ENCODE measurements around the gene RAPGEF1. TPM values are rescaled to one million over a fixed set of nuclear protein-coding genes. Genes with fewer than 3 reads are reported as not detected.

RAPGEF1 gene
- total RNA-seq, 1 experiment from 2014 or later = 6.1 TPM

GRCh38 chr9:131731237-131731636 lies 8.6 kb downstream of the RAPGEF1 start:
- DNase-seq = no peak
- H2AFZ ChIP-seq (ENCODE audit: low read length) = no peak overlapping the region
- H3K36me3 ChIP-seq (ENCODE audit: insufficient read depth, low read length) = no peaks in the 10 kb centered on the region
- peaks cover 60% of the 10 kb centered on the region for H4K20me1 ChIP-seq (ENCODE audit: insufficient read depth, low read depth, low read length)
- H3K4me1 ChIP-seq (ENCODE audit: low read length) = peaks cover 52% of the 10 kb centered on the region
- no peak overlapping the region for H3K4me3 ChIP-seq (ENCODE audit: low read length)
- no peaks in the 10 kb centered on the region for H3K27me3 ChIP-seq (ENCODE audit: low read length)
- no peak overlapping the region for H3K27ac ChIP-seq (ENCODE audit: low read length)
- H3K9me3 ChIP-seq (ENCODE audit: low read length) = no peaks in the 10 kb centered on the region
- H3K4me2 ChIP-seq (ENCODE audit: low read depth, low read length, poor library complexity, severe bottlenecking) = no peak overlapping the region
- H3K9ac ChIP-seq (ENCODE audit: low read length) = no peak overlapping the region
- H3K79me2 ChIP-seq (ENCODE audit: low read length) = no peaks in the 10 kb centered on the region
- no peaks in the 10 kb centered on the region for H3K9me2 ChIP-seq (replicated peaks; ENCODE audit: insufficient read depth, low read length)

- H4K20me1 ChIP-seq (ENCODE audit: insufficient read depth, low read depth, low read length) = peaks cover 56% of the 10 kb centered on the region
- peaks cover 64% of the 10 kb centered on the region for H3K4me1 ChIP-seq (ENCODE audit: low read length)
- no peaks in the 10 kb centered on the region for H3K27me3 ChIP-seq (ENCODE audit: low read length)
- no peaks in the 10 kb centered on the region for H3K79me2 ChIP-seq (ENCODE audit: low read length)
- peak overlapping the region; percentile 60 for H3K4me2 ChIP-seq (ENCODE audit: low read depth, low read length, poor library complexity, severe bottlenecking)
- peak overlapping the region; percentile 66 for H3K27ac ChIP-seq (ENCODE audit: low read length)
- no peaks in the 10 kb centered on the region for H3K36me3 ChIP-seq (ENCODE audit: insufficient read depth, low read length)
- H3K9me3 ChIP-seq (ENCODE audit: low read length) = no peaks in the 10 kb centered on the region
- peak overlapping the region; percentile 17; the same call in 1 of the 2 replicates for H3K9ac ChIP-seq (ENCODE audit: low read length)
- H2AFZ ChIP-seq (ENCODE audit: low read length) = no peak overlapping the region
- H3K4me3 ChIP-seq (ENCODE audit: low read length) = peak overlapping the region; percentile 40; the same call in 1 of the 2 replicates
- DNase-seq = peak; percentile 70
- H3K9me2 ChIP-seq (replicated peaks; ENCODE audit: insufficient read depth, low read length) = no peaks in the 10 kb centered on the region
Measured at GRCh38 chr9:131728961-131729360, 10.9 kb downstream of the RAPGEF1 start.

- Histone ChIP-seq H3K4me1 (ENCODE audit: low read length) (peaks cover 64% of the 10 kb centered on the region), H3K9me3 (ENCODE audit: low read length) (no peaks in the 10 kb centered on the region), H3K27me3 (ENCODE audit: low read length) (no peaks in the 10 kb centered on the region), H3K9me2 (replicated peaks; ENCODE audit: insufficient read depth, low read length) (no peaks in the 10 kb centered on the region), H3K4me3 (ENCODE audit: low read length) (peak overlapping the region; percentile 40), H4K20me1 (ENCODE audit: insufficient read depth, low read depth, low read length) (peaks cover 54% of the 10 kb centered on the region), H3K36me3 (ENCODE audit: insufficient read depth, low read length) (no peaks in the 10 kb centered on the region), H3K9ac (ENCODE audit: low read length) (peak overlapping the region; percentile 17; the same call in 1 of the 2 replicates), H3K27ac (ENCODE audit: low read length) (peak overlapping the region; percentile 66), H3K4me2 (ENCODE audit: low read depth, low read length, poor library complexity, severe bottlenecking) (peak overlapping the region; percentile 60), H3K79me2 (ENCODE audit: low read length) (no peaks in the 10 kb centered on the region), H2AFZ (ENCODE audit: low read length) (no peak overlapping the region)
- no peak for DNase-seq
Measured at GRCh38 chr9:131728546-131728910, 11.3 kb downstream of the RAPGEF1 start.

- Histone ChIP-seq H3K27ac (ENCODE audit: low read length) (peak overlapping the region; percentile 66), H3K9ac (ENCODE audit: low read length) (peak overlapping the region; percentile 28)
Measured at GRCh38 chr9:131727795-131728545, 11.9 kb downstream of the RAPGEF1 start.

GRCh38 chr9:131727184-131727759 lies 12.6 kb downstream of the RAPGEF1 start:
- no peak for DNase-seq
- Histone ChIP-seq H3K36me3 (ENCODE audit: insufficient read depth, low read length) (no peaks in the 10 kb centered on the region), H3K9me2 (replicated peaks; ENCODE audit: insufficient read depth, low read length) (no peaks in the 10 kb centered on the region), H3K9ac (ENCODE audit: low read length) (peak overlapping the region; percentile 28), H2AFZ (ENCODE audit: low read length) (no peak overlapping the region), H3K4me2 (ENCODE audit: low read depth, low read length, poor library complexity, severe bottlenecking) (peak overlapping the region; percentile 60), H3K27ac (ENCODE audit: low read length) (peak overlapping the region; percentile 66), H3K79me2 (ENCODE audit: low read length) (no peaks in the 10 kb centered on the region), H4K20me1 (ENCODE audit: insufficient read depth, low read depth, low read length) (peaks cover 52% of the 10 kb centered on the region), H3K4me1 (ENCODE audit: low read length) (peaks cover 64% of the 10 kb centered on the region), H3K27me3 (ENCODE audit: low read length) (no peaks in the 10 kb centered on the region), H3K9me3 (ENCODE audit: low read length) (no peaks in the 10 kb centered on the region), H3K4me3 (ENCODE audit: low read length) (peak overlapping the region; percentile 40)

More at GRCh38 chr9:131727795-131728545, 11.9 kb downstream of the RAPGEF1 start:
- Histone ChIP-seq H3K79me2 (ENCODE audit: low read length) (no peaks in the 10 kb centered on the region), H2AFZ (ENCODE audit: low read length) (no peak overlapping the region), H4K20me1 (ENCODE audit: insufficient read depth, low read depth, low read length) (peaks cover 51% of the 10 kb centered on the region), H3K4me1 (ENCODE audit: low read length) (peaks cover 64% of the 10 kb centered on the region), H3K4me3 (ENCODE audit: low read length) (peak overlapping the region; percentile 40), H3K4me2 (ENCODE audit: low read depth, low read length, poor library complexity, severe bottlenecking) (peak overlapping the region; percentile 60), H3K9me3 (ENCODE audit: low read length) (no peaks in the 10 kb centered on the region), H3K36me3 (ENCODE audit: insufficient read depth, low read length) (no peaks in the 10 kb centered on the region), H3K9me2 (replicated peaks; ENCODE audit: insufficient read depth, low read length) (no peaks in the 10 kb centered on the region), H3K27me3 (ENCODE audit: low read length) (no peaks in the 10 kb centered on the region)
- peak; percentile 88 for DNase-seq

- Histone ChIP-seq H3K4me3 (ENCODE audit: low read length) (0 out of 2 replicates have a peak overlapping the region, but pooled peaks have one; percentile 13), H3K4me2 (ENCODE audit: low read depth, low read length, poor library complexity, severe bottlenecking) (peak overlapping the region; percentile 45), H3K79me2 (ENCODE audit: low read length) (no peaks in the 10 kb centered on the region)
Measured at GRCh38 chr9:131724683-131725082, 15.2 kb downstream of the RAPGEF1 start.

GRCh38 chr9:131723632-131724031 lies 16.2 kb downstream of the RAPGEF1 start:
- peaks cover 45% of the 10 kb centered on the region; the same call in 1 of the 2 replicates for H4K20me1 ChIP-seq (ENCODE audit: insufficient read depth, low read depth, low read length)
- no peak overlapping the region for H3K27ac ChIP-seq (ENCODE audit: low read length)
- H2AFZ ChIP-seq (ENCODE audit: low read length) = no peak overlapping the region
- H3K36me3 ChIP-seq (ENCODE audit: insufficient read depth, low read length) = no peaks in the 10 kb centered on the region
- H3K79me2 ChIP-seq (ENCODE audit: low read length) = no peaks in the 10 kb centered on the region
- peaks cover 52% of the 10 kb centered on the region for H3K4me1 ChIP-seq (ENCODE audit: low read length)
- no peaks in the 10 kb centered on the region for H3K27me3 ChIP-seq (ENCODE audit: low read length)
- H3K9me3 ChIP-seq (ENCODE audit: low read length) = no peaks in the 10 kb centered on the region
- DNase-seq = no peak
- no peak overlapping the region for H3K4me3 ChIP-seq (ENCODE audit: low read length)
- no peak overlapping the region for H3K4me2 ChIP-seq (ENCODE audit: low read depth, low read length, poor library complexity, severe bottlenecking)
- no peaks in the 10 kb centered on the region for H3K9me2 ChIP-seq (replicated peaks; ENCODE audit: insufficient read depth, low read length)
- H3K9ac ChIP-seq (ENCODE audit: low read length) = no peak overlapping the region

More at GRCh38 chr9:131724683-131725082, 15.2 kb downstream of the RAPGEF1 start:
- no peak overlapping the region for H2AFZ ChIP-seq (ENCODE audit: low read length)
- no peak overlapping the region for H3K27ac ChIP-seq (ENCODE audit: low read length)
- peaks cover 51% of the 10 kb centered on the region for H3K4me1 ChIP-seq (ENCODE audit: low read length)
- H3K9me2 ChIP-seq (replicated peaks; ENCODE audit: insufficient read depth, low read length) = no peaks in the 10 kb centered on the region
- H3K36me3 ChIP-seq (ENCODE audit: insufficient read depth, low read length) = no peaks in the 10 kb centered on the region
- peaks cover 49% of the 10 kb centered on the region; the same call in 1 of the 2 replicates for H4K20me1 ChIP-seq (ENCODE audit: insufficient read depth, low read depth, low read length)
- no peaks in the 10 kb centered on the region for H3K27me3 ChIP-seq (ENCODE audit: low read length)
- no peak overlapping the region for H3K9ac ChIP-seq (ENCODE audit: low read length)
- no peaks in the 10 kb centered on the region for H3K9me3 ChIP-seq (ENCODE audit: low read length)
- peak; percentile 72 for DNase-seq

GRCh38 chr9:131722255-131722654 lies 17.6 kb downstream of the RAPGEF1 start:
- H3K79me2 ChIP-seq (ENCODE audit: low read length) = no peaks in the 10 kb centered on the region

More at GRCh38 chr9:131722255-131722654, 17.6 kb downstream of the RAPGEF1 start:
- no peaks in the 10 kb centered on the region for H3K27me3 ChIP-seq (ENCODE audit: low read length)
- H3K36me3 ChIP-seq (ENCODE audit: insufficient read depth, low read length) = no peaks in the 10 kb centered on the region
- no peaks in the 10 kb centered on the region for H3K9me3 ChIP-seq (ENCODE audit: low read length)
- no peak for DNase-seq
- H3K4me3 ChIP-seq (ENCODE audit: low read length) = no peak overlapping the region
- no peak overlapping the region for H2AFZ ChIP-seq (ENCODE audit: low read length)
- peaks cover 40% of the 10 kb centered on the region; the same call in 1 of the 2 replicates for H4K20me1 ChIP-seq (ENCODE audit: insufficient read depth, low read depth, low read length)
- H3K4me2 ChIP-seq (ENCODE audit: low read depth, low read length, poor library complexity, severe bottlenecking) = no peak overlapping the region
- peaks cover 40% of the 10 kb centered on the region for H3K4me1 ChIP-seq (ENCODE audit: low read length)
- H3K9me2 ChIP-seq (replicated peaks; ENCODE audit: insufficient read depth, low read length) = no peaks in the 10 kb centered on the region
- no peak overlapping the region for H3K27ac ChIP-seq (ENCODE audit: low read length)
- no peak overlapping the region for H3K9ac ChIP-seq (ENCODE audit: low read length)
